ENCODE data around the gene ATF7.

ATF7 gene

DNA sequence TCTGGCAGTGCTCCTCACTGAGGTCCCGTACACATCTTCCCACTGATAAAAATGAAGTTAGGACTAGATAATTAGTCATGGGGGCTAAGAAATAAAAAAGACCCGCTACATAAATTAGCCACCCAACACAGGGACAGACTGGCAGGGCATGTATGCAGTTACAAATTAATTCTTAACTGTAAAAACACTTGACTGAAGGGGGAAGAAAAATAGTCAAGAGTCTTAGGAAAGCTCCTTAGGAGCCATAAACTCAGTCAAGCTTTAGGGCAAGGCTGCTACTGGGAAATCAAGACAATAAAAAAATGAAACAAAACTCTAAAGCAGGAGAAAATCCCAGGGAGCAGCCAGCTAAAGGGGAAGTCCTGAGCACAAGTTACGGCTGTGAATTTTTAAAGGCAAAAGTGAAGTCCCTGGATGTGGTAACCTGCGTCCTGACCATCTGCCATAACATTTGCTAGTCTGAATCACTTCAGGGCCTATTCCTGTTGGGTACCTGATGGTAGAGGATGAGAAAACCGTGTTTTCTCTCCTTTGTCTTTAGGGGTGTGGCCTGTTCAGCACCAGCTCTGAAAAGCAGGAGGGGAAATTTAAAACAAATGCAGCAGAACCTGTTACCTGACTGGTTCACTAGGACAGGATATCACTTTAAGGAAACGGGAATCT is 111.4 kb downstream of the ATF7 start:
- no peak overlapping the region for H3K4me3 ChIP-seq (replicated peaks; ENCODE audit: low read depth, low read length)
- no peaks in the 10 kb centered on the region for H3K27me3 ChIP-seq (replicated peaks; ENCODE audit: control insufficient read depth, insufficient read depth, low read length)
- DNase-seq (ENCODE audit: extremely low read depth, insufficient read length): no peak
- peaks cover 15% of the 10 kb centered on the region for H3K36me3 ChIP-seq (ENCODE audit: control insufficient read depth, insufficient read depth, low read length)
- TF ChIP-seq, protein P1, sequence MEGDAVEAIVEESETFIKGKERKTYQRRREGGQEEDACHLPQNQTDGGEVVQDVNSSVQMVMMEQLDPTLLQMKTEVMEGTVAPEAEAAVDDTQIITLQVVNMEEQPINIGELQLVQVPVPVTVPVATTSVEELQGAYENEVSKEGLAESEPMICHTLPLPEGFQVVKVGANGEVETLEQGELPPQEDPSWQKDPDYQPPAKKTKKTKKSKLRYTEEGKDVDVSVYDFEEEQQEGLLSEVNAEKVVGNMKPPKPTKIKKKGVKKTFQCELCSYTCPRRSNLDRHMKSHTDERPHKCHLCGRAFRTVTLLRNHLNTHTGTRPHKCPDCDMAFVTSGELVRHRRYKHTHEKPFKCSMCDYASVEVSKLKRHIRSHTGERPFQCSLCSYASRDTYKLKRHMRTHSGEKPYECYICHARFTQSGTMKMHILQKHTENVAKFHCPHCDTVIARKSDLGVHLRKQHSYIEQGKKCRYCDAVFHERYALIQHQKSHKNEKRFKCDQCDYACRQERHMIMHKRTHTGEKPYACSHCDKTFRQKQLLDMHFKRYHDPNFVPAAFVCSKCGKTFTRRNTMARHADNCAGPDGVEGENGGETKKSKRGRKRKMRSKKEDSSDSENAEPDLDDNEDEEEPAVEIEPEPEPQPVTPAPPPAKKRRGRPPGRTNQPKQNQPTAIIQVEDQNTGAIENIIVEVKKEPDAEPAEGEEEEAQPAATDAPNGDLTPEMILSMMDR (IDR thresholded peaks at IDR 0.05; ENCODE audit: insufficient read depth, low read length, poor library complexity, severe bottlenecking): no peak

DNA sequence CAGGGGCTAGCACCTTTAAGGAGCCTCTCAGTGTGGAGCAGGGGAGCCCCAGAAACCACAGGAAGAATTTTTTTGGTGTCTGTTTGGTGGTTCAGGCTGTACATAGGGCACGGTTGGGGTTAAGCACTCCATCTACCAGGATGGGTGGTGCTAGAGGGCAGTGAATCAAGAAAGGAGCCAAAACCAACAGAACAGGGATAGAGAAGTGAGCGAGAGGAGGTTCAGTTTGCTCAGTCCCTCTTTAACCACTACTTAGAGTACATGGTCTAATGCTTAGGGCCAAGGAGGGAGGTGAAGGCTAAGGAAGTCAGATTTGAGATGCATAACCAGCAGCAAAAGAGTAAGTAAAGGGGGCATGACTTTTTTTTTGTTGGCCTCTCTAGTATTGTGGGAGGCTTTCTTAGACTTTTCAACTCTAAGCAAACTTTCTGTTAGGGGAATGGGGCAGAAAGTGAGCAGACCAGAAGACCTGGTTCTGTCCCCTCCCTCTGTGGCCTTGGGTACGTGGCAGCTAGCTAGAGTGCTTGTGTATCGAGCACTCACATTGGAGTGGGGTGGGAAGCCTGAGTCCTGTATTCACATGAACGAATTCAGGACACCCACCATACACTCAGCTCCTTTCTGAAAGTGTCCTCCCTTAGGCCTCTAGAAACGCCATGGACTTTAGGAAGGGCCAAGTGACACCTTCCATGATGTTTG is 112.3 kb downstream of the ATF7 start:
- no peak for DNase-seq (ENCODE audit: extremely low read depth, insufficient read length)
- Histone ChIP-seq H3K36me3 (ENCODE audit: control insufficient read depth, insufficient read depth, low read length) (peaks cover 16% of the 10 kb centered on the region), H3K4me3 (replicated peaks; ENCODE audit: low read depth, low read length) (no peak overlapping the region), H3K27me3 (replicated peaks; ENCODE audit: control insufficient read depth, insufficient read depth, low read length) (no peaks in the 10 kb centered on the region)
- TF ChIP-seq, protein P1 (IDR thresholded peaks at IDR 0.05; ENCODE audit: insufficient read depth, low read length, poor library complexity, severe bottlenecking): no peak

DNA sequence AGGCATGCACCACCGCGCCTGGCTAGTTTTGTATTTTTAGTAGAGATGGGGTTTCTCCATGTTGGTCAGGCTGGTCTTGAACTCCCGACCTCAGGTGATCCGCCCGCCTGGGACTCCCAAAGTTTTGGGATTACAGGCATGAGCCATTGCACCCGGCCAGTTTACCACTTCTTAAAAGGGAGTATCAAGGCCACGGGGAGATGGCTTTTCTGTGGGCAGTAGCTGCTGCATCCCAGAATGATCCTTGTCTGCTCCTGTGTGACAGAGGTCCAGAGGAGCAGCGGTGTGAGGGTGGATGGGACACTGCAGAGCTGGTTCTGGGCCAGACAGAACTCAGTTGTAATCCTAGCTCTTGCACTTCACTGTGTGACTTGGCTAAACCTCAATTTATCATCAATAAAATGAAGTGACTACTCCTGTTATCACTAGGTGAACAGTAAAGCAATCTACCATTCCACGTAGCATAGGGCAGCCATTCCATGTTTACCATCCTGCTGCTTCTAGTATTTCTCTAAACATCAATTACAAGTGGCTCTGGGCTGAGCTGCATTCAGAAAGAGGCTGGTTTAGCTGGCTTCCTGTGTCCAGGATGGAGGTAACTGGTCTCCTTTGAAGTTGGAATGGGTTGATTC is 115.9 kb downstream of the ATF7 start:
- TF ChIP-seq, protein P1 (IDR thresholded peaks at IDR 0.05; ENCODE audit: insufficient read depth, low read length, poor library complexity, severe bottlenecking): no peak
- Histone ChIP-seq H3K36me3 (ENCODE audit: control insufficient read depth, insufficient read depth, low read length) (peaks cover 25% of the 10 kb centered on the region), H3K27me3 (replicated peaks; ENCODE audit: control insufficient read depth, insufficient read depth, low read length) (no peaks in the 10 kb centered on the region), H3K4me3 (replicated peaks; ENCODE audit: low read depth, low read length) (no peak overlapping the region)
- DNase-seq (ENCODE audit: extremely low read depth, insufficient read length): no peak

DNA sequence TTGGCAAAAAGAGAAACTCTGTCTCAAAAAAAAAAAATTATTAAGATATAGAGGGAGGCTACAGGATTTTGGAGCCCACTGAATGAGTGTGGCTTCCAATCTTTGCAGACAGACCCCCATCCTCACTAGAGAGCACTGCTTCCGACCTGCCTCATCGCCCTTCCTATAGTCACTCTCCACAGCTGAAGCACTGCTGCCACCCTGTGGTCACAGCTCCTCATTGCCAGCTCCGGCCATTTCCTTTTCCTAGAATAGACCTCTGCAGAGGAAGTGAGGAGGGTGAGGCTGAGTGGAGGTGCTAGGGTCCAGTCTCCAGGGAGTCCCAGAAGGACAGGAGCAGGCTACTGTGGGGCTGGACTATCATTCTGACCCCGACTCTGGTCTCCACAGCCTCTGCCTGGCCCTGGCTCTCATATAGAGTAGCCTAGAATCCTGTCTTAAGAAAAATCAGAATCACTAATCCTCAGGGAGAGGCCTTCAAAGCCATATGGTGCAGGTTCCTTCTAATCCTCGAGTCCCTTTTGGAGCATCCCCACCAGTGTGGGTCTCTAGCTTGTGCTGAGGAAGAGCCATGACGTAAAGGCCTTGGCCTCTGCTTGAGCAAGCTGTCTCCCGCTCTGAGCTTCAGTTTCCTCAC is 117.5 kb downstream of the ATF7 start:
- DNase-seq (ENCODE audit: extremely low read depth, insufficient read length): peak; percentile 62

DNA sequence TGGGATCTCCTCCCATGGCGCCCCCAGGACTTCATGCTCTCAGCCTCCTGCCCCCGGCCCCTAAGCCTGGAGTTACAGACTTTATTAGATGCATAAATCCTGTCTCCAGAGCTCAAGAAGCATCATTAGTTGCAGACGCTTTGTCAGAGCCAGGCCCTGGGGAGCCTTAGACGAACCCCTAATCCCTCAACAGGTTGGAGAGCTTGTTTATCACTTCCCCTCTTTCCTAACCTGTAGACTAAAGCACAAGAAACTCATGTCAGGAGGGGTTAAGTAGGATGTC is 118.6 kb downstream of the ATF7 start:
- DNase-seq (ENCODE audit: extremely low read depth, insufficient read length): no peak
- Histone ChIP-seq H3K36me3 (ENCODE audit: control insufficient read depth, insufficient read depth, low read length) (peaks cover 29% of the 10 kb centered on the region), H3K27me3 (replicated peaks; ENCODE audit: control insufficient read depth, insufficient read depth, low read length) (no peaks in the 10 kb centered on the region), H3K4me3 (replicated peaks; ENCODE audit: low read depth, low read length) (no peak overlapping the region)
- TF ChIP-seq, protein P1 (IDR thresholded peaks at IDR 0.05; ENCODE audit: insufficient read depth, low read length, poor library complexity, severe bottlenecking): no peak

More for the DNA sequence above, 117.5 kb downstream of the ATF7 start:
- TF ChIP-seq, protein P1 (IDR thresholded peaks at IDR 0.05; ENCODE audit: insufficient read depth, low read length, poor library complexity, severe bottlenecking): peak; percentile 93
- Histone ChIP-seq H3K27me3 (replicated peaks; ENCODE audit: control insufficient read depth, insufficient read depth, low read length) (no peaks in the 10 kb centered on the region), H3K36me3 (ENCODE audit: control insufficient read depth, insufficient read depth, low read length) (peaks cover 27% of the 10 kb centered on the region), H3K4me3 (replicated peaks; ENCODE audit: low read depth, low read length) (no peak overlapping the region)
